MCF 10A (cell line): ENCODE measurements around the gene CSKMT. TPM values are rescaled to one million over a fixed set of nuclear protein-coding genes. Genes with fewer than 3 reads are reported as not detected.

Experiments
- BruUV-seq: library from RNA; stranded (reverse); fragments of 400-500 nt; replicated peaks from 2 replicates; lab custom pipeline; 2021; lab: Mats Ljungman, UMichigan
- CTCF ChIA-PET: fragments of 300-600 bp; sonication (Branson Sonifier 250); formaldehyde crosslinking; extraction: SDS; loops from one replicate; lab custom pipeline; 2021; ENCODE audit warnings: antibody characterized with exemption, inconsistent platforms; lab: Yijun Ruan, JAX
- POLR2A ChIA-PET: fragments of 300-600, 350-650 bp; sonication (Branson Sonifier 250); formaldehyde crosslinking; extraction: SDS; loops from one replicate; lab custom pipeline; 2020; ENCODE audit warnings: antibody characterized with exemption, inconsistent platforms; lab: Yijun Ruan, JAX
- DNase-seq: peaks from one replicate; pipeline ENCODE4 v3.0.0-alpha.2; 2018; ENCODE audit not compliant: unreplicated experiment
- H3K27ac Mint-ChIP-seq: one replicate; pipeline ENCODE4 v1.8.0; 2022; ENCODE audit warnings: mild to moderate bottlenecking, low read depth, mixed read lengths; ENCODE audit not compliant: unreplicated experiment
- H3K27me3 Mint-ChIP-seq: one replicate; pipeline ENCODE4 v1.8.0; 2022; ENCODE audit warnings: mixed read lengths; ENCODE audit not compliant: insufficient read depth, unreplicated experiment
- H3K36me3 Mint-ChIP-seq: one replicate; pipeline ENCODE4 v1.8.0; 2022; ENCODE audit warnings: mild to moderate bottlenecking, moderate library complexity, mixed read lengths; ENCODE audit not compliant: insufficient read depth, unreplicated experiment
- H3K4me1 Mint-ChIP-seq: one replicate; pipeline ENCODE4 v1.8.0; 2022; ENCODE audit warnings: mixed read lengths; ENCODE audit not compliant: insufficient read depth, unreplicated experiment
- H3K4me3 Mint-ChIP-seq: one replicate; pipeline ENCODE4 v1.8.0; 2022; ENCODE audit warnings: mild to moderate bottlenecking, moderate library complexity, mixed read lengths; ENCODE audit not compliant: unreplicated experiment
- H3K9me3 Mint-ChIP-seq: one replicate; pipeline ENCODE4 v1.8.0; 2022; ENCODE audit warnings: mixed read lengths; ENCODE audit not compliant: unreplicated experiment
- intact Hi-C: fragments of 100-400 bp; cut with micrococcal nuclease; formaldehyde crosslinking; loops from 2 replicates; pipeline ENCODE4 v1.14.1; 2022
- total RNA-seq: library from RNA; stranded (reverse); gene quantifications from 2 replicates; pipeline ENCODE4 v1.2.3, GENCODE V29; 2022
- TF ChIP-seq, protein P1 (sequence below): fragments of 200-600 bp; IDR thresholded peaks from one replicate; pipeline ENCODE4 v1.8.0; 2022; ENCODE audit warnings: antibody characterized with exemption, mild to moderate bottlenecking; ENCODE audit not compliant: unreplicated experiment

Gene CSKMT
- total RNA-seq, 1 experiment from 2014 or later = 31.2 TPM

DNA sequence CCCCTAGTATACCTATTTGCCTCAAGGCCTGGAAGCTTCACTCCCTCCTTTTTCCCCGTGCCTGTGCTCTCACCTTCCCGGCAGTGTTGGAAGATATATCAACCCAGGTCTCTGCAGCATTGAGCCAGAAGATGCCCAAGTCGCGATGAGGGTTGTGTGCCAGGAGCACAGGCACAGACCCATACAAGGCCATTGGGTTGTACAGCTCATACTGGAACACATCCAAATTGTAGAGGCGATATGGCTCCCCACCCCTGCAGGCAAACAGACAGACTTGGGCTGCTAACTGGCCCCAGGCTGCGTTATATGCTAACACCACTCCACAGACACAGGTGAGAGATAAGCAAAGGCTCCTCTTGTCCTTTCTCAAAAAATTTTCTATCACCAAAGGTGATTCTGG lies 32.6 kb upstream of the CSKMT start:
- DNase-seq = no peak
- TF ChIP-seq, protein P1, sequence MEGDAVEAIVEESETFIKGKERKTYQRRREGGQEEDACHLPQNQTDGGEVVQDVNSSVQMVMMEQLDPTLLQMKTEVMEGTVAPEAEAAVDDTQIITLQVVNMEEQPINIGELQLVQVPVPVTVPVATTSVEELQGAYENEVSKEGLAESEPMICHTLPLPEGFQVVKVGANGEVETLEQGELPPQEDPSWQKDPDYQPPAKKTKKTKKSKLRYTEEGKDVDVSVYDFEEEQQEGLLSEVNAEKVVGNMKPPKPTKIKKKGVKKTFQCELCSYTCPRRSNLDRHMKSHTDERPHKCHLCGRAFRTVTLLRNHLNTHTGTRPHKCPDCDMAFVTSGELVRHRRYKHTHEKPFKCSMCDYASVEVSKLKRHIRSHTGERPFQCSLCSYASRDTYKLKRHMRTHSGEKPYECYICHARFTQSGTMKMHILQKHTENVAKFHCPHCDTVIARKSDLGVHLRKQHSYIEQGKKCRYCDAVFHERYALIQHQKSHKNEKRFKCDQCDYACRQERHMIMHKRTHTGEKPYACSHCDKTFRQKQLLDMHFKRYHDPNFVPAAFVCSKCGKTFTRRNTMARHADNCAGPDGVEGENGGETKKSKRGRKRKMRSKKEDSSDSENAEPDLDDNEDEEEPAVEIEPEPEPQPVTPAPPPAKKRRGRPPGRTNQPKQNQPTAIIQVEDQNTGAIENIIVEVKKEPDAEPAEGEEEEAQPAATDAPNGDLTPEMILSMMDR = no peak
- intact Hi-C loops = no loop called here
- no peaks in the 10 kb centered on the region for H3K9me3 Mint-ChIP-seq
- H3K36me3 Mint-ChIP-seq = peaks cover 94% of the 10 kb centered on the region
- no peaks in the 10 kb centered on the region for H3K4me1 Mint-ChIP-seq
- ChIA-PET POLR2A (interaction anchor here (1.5 kb wide), 1 partner anchor 33 kb away, joined by 3 read pairs; no protein-coding TSS in a partner anchor), CTCF (no interaction called here)
- H3K27me3 Mint-ChIP-seq = no peaks in the 10 kb centered on the region
- peak overlapping the region; percentile 82 for H3K27ac Mint-ChIP-seq
- BruUV-seq = no TSS peak
- H3K4me3 Mint-ChIP-seq = no peak overlapping the region

DNA sequence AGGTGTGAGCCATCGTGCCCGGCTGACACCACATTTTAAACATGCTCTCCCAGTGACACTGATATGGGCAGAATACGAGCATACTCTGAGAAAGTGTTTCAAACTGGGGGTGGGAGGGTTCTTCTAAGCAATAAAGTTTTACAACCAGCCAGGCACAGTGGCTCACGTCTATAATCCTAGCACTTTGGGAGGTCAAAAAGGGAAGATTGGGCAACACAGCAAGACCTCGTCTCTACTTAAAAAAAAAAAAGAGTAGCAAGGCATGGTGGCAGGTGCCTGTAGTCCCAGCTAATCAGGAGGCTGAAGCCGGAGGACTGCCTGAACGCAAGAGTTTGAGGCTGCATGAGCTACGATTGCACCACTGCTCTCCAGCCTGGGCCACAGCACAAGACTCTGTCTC lies 20.9 kb upstream of the CSKMT start:
- CTCF ChIA-PET = interaction anchor here (0.6 to 1.0 kb wide), 4 partner anchors 14 to 54 kb away, joined by 3 to 4 read pairs (median 3); no protein-coding TSS in a partner anchor
- no peaks in the 10 kb centered on the region for H3K4me1 Mint-ChIP-seq
- no peaks in the 10 kb centered on the region for H3K9me3 Mint-ChIP-seq
- TF ChIP-seq, protein P1 = no peak
- peaks cover 48% of the 10 kb centered on the region for H3K36me3 Mint-ChIP-seq
- intact Hi-C loops = no loop called here
- H3K27me3 Mint-ChIP-seq = no peaks in the 10 kb centered on the region
- POLR2A ChIA-PET = interaction anchor here (0.6 to 6.5 kb wide), 12 partner anchors 9 to 1768 kb away, joined by 3 to 95 read pairs (median 4); partner anchors contain the start of genes B3GAT3, HNRNPUL2, INTS5 and LBHD1
- no peak for DNase-seq
- H3K4me3 Mint-ChIP-seq = peak overlapping the region; percentile 95
- H3K27ac Mint-ChIP-seq = no peak overlapping the region
- BruUV-seq = no TSS peak

DNA sequence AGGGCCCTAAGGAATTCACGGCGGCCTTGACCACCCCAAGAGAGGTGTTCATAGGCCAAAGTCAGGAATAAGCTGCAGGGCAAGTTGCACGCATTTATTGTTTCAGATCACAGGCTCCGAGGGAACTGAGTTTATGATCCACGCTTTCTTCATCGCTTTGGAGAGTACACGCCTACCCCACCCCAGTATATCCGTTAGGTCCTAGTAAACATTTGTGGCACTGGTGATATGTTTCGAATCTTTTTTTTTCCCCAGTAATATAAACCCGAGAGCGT lies 19.5 kb upstream of the CSKMT start:
- CTCF ChIA-PET = interaction anchor here (1.0 to 1.5 kb wide), 2 partner anchors 45 to 251 kb away, joined by 3 to 8 read pairs; no protein-coding TSS in a partner anchor

More for the DNA sequence above, 19.5 kb upstream of the CSKMT start:
- Mint-ChIP-seq H3K27me3 (no peaks in the 10 kb centered on the region), H3K36me3 (peaks cover 46% of the 10 kb centered on the region), H3K4me1 (no peaks in the 10 kb centered on the region), H3K27ac (peak overlapping the region; percentile 92), H3K9me3 (no peaks in the 10 kb centered on the region), H3K4me3 (peak overlapping the region; percentile 95)
- intact Hi-C loops = loop anchor here (5.0 kb wide), 1 partner anchor 33 kb away; the partner anchor contains the start of genes EML3 and ROM1
- no TSS peak for BruUV-seq
- TF ChIP-seq, protein P1 = no peak
- POLR2A ChIA-PET = interaction anchor here (0.6 to 7.1 kb wide), 21 partner anchors 10 to 236 kb away, joined by 3 to 98 read pairs (median 8); partner anchors contain the start of genes AHNAK, B3GAT3, C11orf98 and CSKMT
- peak; percentile 5 for DNase-seq
